ENCODE results near the gene RTL1. TPM values are rescaled to one million over a fixed set of nuclear protein-coding genes. Genes with fewer than 3 reads are reported as not detected.

The RTL1 gene
- total RNA-seq, 1 experiment from 2014 or later = not detected

DNA sequence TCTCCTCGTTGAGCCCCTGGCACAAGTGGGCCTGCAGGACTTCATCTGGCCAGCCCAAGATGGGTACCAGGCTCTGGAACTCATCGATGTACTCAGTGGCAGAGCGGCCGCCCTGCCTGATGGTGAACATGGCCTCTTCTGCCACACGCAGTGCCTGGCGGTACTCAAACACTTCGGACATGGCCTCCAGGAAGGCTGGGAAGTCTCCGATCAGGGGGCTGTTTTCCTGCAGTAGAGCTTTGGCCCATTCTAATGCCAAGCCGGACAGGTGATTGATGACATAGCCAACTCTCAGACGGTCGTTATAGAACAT, 19.8 kb downstream of the RTL1 start:
- no CpG with 5 or more reads among the region's 11 CpGs for WGBS (ENCODE audit: extremely low coverage, insufficient read length, low lambda C conversion rate)
- DNase-seq = no peak
- no peaks in the 10 kb centered on the region for H3K4me1 ChIP-seq (ENCODE audit: insufficient read depth, low read length)
- no peak overlapping the region for H4K91ac ChIP-seq (ENCODE audit: insufficient read length, low read depth, low read length)
- H3K4ac ChIP-seq (ENCODE audit: low read depth, low read length) = no peak overlapping the region
- no peak overlapping the region for H3T11ph ChIP-seq (ENCODE audit: low read length)
- Mint-ChIP-seq H3K27ac (no peak overlapping the region), H3K4me3 (no peak overlapping the region), H3K4me1 (peaks cover 4 to 6% of the 10 kb centered on the region in 2 experiments), H3K27me3 (ENCODE audit: low read depth) (peaks cover 18% of the 10 kb centered on the region), H3K9me3 (peaks cover 14 to 21% of the 10 kb centered on the region in 2 experiments), H3K36me3 (ENCODE audit: insufficient read depth in 1 of 3, low read depth in 3 of 3) (peaks cover 6 to 15% (median 12%) of the 10 kb centered on the region in 3 experiments)
- H4K5ac ChIP-seq (ENCODE audit: insufficient read length, low read depth, low read length) = no peak overlapping the region
- H3K27me3 ChIP-seq (ENCODE audit: insufficient read depth, low read length) = no peaks in the 10 kb centered on the region
- no peak overlapping the region for H3K4me2 ChIP-seq (ENCODE audit: insufficient read depth, insufficient read length, low read length)
- H3K14ac ChIP-seq (ENCODE audit: insufficient read depth, low read length) = no peak overlapping the region
- H2BK120ac ChIP-seq (ENCODE audit: low read depth, low read length, poor library complexity, severe bottlenecking) = no peak overlapping the region
- H3K9ac ChIP-seq (ENCODE audit: extremely low read depth, insufficient read length, low read length) = no peak overlapping the region
- H3K79me1 ChIP-seq (ENCODE audit: insufficient read depth, low read depth, low read length, poor library complexity, severe bottlenecking) = no peaks in the 10 kb centered on the region
- no peaks in the 10 kb centered on the region for H3K79me2 ChIP-seq (ENCODE audit: insufficient read depth, low read length)
- H3K23me2 ChIP-seq (ENCODE audit: insufficient read length, low read depth, low read length, poor library complexity, severe bottlenecking) = no peaks in the 10 kb centered on the region
- H2BK12ac ChIP-seq (ENCODE audit: insufficient read length, low read depth, low read length) = no peak overlapping the region
- no peak overlapping the region for H3K23ac ChIP-seq (ENCODE audit: insufficient read length, low read depth, low read length)
- no peak overlapping the region for H2AK5ac ChIP-seq (ENCODE audit: insufficient read length, low read length)
- H3K27ac ChIP-seq (ENCODE audit: insufficient read length, low read depth, low read length) = no peak overlapping the region
- no peak overlapping the region for H2AFZ ChIP-seq (ENCODE audit: low read length)
- H2BK15ac ChIP-seq (ENCODE audit: low read depth, low read length) = no peak overlapping the region
- no peak overlapping the region for H2BK5ac ChIP-seq (ENCODE audit: insufficient read length, low read length)
- no peak overlapping the region for H3K56ac ChIP-seq (ENCODE audit: insufficient read length, low read depth, low read length)
- no peaks in the 10 kb centered on the region for H4K20me1 ChIP-seq (ENCODE audit: control insufficient read depth, insufficient read depth, insufficient read length)
- no peak overlapping the region for H3K18ac ChIP-seq (ENCODE audit: insufficient read length, low read depth, low read length)
- no peaks in the 10 kb centered on the region for H3K9me3 ChIP-seq (ENCODE audit: control insufficient read depth, low read depth, low read length)
- TF ChIP-seq, protein P1, sequence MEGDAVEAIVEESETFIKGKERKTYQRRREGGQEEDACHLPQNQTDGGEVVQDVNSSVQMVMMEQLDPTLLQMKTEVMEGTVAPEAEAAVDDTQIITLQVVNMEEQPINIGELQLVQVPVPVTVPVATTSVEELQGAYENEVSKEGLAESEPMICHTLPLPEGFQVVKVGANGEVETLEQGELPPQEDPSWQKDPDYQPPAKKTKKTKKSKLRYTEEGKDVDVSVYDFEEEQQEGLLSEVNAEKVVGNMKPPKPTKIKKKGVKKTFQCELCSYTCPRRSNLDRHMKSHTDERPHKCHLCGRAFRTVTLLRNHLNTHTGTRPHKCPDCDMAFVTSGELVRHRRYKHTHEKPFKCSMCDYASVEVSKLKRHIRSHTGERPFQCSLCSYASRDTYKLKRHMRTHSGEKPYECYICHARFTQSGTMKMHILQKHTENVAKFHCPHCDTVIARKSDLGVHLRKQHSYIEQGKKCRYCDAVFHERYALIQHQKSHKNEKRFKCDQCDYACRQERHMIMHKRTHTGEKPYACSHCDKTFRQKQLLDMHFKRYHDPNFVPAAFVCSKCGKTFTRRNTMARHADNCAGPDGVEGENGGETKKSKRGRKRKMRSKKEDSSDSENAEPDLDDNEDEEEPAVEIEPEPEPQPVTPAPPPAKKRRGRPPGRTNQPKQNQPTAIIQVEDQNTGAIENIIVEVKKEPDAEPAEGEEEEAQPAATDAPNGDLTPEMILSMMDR (conservative IDR thresholded peaks at IDR 0.05) = no peak
- H2BK20ac ChIP-seq (ENCODE audit: low read depth, low read length, poor library complexity, severe bottlenecking) = no peak overlapping the region
- no peak overlapping the region for H4K8ac ChIP-seq (replicated peaks; ENCODE audit: insufficient read length, low read depth, low read length)

Data from H9 (cell line).